Stimulated activated CD4-positive, alpha-beta T cell treated with anti-CD3 and anti-CD28 coated beads, Interleukin-1b, Interleukin-23, amount 100 ng/mL, for 24 hours (primary cell): ENCODE data around the gene ATXN1.
A peak's percentile ranks its signal among the peaks of the same experiment; 100 is the strongest.
"Not testable (repeated sequence)": the region's sequence is repeated elsewhere in the genome, so short reads cannot be mapped to it uniquely, and the experiment has no call there.

Experiments
- DNase-seq, 4 experiments: peaks; one replicate each; pipeline ENCODE4 v3.0.0-alpha.2; 2020; ENCODE audit warnings: low read depth in 4 of 4, low spot score in 1 of 4

Gene ATXN1

DNA sequence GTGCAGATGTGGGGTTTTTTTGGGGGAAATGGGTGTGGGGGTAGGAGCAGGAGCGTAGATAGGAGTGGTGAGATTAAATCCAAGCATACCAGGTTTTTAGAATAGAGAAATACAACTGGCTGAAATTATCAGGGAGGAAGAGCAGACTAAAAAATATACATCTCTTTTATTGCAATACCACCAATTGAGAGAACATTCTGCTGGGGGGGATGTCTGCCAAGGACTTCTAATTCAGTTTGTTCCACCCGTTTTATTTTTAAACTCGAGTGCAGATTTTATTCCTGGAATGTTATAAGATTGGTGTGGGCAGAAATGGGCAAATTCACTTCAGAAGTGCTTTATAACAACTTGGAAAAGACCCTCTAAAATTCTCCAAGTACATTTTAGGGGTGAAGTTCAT lies 330.2 kb downstream of the ATXN1 start:
- DNase-seq: no peak

DNA sequence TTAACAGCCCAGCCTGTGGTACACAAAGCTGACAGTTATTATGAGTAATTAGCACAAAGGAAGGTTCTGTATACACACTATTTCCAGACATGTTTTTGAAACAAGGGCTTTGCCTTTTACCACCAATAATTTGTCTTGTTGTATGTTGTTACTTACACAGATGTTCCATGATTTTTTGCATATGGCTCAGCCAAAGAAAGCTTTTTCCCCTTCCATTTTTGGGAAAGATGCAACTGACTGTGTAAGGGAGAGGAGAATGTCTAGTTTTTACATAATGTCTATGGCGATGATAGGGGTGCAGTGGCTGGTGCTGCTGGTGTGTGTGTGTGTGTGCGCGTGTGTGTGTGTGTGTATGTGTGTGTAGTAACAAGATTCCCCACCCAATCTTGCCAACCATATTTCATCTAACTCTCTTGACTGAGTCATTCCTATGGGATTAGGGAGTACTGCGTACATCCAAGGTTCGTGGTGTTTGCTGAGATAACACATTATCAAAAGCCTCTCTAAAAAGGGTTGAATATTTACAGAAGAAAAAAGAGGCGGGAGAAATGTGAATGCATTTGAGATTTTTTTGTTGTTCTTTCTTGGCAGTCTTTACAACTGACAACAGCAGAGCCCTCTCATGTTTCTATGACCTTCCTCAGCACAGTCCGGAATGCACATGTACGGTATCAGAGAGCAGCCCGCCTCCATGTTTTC lies 330.7 kb downstream of the ATXN1 start:
- DNase-seq: no peak

DNA sequence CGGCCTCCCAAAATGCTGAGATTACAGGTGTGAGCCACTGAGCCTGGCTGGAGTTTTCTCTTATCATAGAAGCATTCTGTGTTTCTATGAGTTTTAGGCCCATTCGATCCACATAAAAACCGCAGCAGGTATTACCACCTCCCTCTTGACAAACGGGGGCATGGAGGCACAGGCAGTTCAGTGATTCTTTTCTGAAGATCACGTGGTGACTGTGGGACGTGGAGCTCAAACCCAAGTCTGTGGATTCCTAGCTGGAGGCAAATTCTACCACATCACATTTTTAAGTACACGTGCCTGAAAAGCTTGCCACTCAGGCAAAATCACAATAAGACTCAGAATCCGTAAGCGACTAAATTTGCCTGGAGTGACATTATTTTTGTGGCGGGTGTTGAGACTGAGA lies 331.6 kb downstream of the ATXN1 start:
- no peak for DNase-seq

DNA sequence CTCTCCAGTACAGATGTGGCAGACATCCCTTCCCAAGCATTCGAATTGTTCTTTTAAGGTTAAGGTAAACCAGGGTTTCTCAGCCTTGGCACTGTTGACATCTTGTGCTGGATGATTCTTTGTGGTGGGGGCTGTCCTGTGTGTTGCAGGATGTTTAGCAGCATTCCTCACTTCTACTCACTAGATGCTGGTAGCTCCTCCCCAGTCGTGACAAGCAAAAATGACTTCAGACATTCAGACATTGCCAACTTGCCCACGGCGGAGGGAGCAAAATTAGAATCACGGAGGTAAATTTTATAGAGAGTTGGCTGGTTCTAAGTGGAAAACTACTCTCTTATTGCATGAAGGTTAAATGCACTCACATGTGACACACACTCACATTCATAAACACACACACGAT lies 334.1 kb downstream of the ATXN1 start:
- no peak for DNase-seq

DNA sequence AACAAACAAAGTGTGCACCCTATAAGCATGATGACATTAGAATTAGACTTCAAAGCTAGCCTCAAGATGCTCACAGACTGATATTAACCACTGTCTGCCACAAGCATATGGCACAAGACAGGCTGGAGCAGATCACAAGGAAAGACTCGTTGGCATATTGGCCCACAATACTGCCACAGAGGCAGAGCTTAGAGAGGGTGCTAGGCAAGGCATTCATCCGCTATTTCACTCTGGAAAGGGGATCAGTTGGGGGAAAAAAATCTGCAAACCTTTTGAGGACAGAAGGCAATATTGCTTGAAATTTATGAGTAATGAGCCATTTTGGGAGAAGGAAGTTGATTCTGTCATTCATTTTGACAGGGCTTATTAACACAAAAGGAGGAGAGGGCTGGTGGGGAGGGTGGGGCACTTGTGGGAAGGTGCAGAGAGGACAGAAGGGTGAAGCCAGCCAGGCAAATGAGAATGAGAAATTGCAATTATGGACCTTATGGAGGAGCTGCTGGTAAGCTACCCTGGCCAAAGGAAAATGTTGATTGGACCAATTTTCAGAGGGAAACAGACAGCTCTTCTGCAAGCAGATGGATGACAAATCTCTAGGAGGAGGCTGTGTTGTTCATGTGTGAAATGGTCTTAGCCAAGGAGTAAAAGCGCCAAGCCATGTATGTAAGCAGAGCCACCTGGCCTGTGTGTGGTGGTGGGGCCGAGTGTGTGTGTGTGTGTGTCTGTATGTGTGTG lies 335.2 kb downstream of the ATXN1 start:
- DNase-seq: no peak

DNA sequence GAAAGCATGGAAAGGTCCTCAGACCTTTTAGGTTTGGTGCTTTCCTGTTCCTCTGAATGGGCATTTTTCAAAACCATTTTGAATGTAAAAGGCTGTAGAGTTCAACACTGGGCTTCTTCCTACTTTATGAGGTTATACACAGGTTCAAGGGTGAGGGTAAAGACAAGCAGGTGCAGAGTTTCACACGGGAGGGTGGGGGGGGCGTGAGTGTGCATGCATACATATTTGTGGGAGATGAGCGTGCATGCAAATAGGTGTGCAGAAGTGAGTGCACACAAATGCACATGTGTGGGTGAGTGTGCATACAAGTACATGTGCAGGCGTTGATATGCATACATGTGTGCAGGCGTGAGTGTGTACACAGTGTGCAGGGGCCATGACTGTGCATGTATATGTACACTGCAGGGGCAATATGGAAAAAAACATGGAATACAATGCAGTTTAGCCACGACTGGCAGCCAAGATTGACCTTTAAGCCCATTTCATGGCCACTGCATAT lies 339.7 kb downstream of the ATXN1 start:
- DNase-seq: no peak

DNA sequence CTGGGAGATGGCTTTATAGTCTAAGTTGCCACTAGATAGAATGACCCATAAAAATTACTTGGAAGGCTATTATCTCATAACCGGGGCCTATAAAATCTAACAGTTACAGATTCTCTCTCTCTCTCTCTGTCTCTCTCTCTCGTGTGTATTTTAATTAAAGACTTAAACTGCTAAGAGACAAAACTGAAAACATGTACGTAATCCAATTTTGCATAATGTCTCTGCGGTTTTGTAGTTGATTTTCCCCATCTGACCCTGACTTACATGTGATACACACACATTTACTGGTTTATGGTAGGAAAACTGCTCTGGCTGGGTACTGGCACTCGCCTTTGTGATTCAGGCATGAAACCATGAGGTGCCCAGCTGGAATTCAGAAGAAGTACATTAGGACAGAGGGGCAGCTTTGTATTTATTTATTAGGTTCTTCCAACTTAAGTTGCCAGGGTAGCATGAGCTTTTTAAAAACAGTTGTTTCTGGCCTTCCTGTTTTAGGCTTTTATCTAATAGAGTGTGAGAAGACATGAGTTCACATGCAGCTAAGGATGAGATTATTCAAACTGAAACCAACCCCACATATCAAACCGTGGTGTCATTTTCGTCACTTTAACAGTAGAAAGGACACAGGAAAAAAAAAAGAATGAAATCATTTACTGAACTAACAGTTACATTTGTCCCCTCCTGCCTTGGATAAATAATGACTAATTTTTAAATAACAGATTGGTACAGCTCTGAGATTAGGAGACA lies 340.4 kb downstream of the ATXN1 start:
- peak in 1 of 4 experiments; percentile 29 for DNase-seq

DNA sequence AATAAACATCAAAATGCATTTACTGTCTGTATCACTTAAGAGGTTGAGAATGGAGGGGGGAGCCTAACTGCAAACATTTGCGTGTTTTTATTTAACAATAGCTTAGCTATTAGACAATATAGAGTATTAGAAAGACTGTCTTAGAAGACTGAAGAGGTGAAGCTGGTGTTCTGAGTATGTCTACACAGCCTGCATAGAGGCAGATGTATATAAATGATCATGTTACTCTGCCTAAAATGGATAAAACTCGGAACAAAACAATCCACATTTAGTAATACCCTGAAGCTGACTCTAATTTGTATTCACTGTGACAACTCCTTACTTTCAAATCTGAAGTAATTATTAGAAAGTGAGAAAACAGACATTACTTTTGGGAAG lies 340.9 kb downstream of the ATXN1 start:
- DNase-seq: no peak

DNA sequence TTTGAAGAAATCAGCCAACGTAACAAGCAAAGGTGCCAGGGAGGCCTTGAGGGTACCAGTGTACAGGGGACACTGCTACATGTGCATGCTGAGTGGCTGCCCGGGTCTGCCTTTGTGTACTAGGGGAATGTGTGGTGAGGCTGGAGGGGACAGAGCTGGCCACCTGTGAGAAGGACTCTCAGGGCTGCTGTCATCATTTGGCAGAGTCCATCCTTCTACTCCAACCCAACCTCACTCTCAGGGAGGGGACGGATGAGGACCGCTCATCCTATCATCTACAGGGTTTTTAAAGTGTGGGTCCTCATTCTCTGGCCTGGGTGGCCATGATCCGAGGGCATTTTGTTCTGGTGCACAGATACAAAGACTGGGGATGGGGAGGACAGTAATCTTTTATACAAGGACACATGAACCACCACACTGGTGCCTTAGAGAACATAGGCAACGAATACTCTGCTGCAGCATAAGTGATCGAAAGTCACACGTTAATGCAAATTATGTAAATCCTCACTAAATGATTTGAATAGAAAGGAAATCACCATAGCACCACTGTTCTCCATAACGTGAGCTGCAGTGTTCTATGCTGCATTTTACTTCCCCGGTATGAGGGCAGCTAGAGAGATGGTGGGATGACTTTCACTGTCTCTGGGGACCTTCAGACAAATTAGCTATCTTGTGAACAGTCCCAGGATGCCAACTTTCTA lies 341.5 kb downstream of the ATXN1 start:
- no peak for DNase-seq

DNA sequence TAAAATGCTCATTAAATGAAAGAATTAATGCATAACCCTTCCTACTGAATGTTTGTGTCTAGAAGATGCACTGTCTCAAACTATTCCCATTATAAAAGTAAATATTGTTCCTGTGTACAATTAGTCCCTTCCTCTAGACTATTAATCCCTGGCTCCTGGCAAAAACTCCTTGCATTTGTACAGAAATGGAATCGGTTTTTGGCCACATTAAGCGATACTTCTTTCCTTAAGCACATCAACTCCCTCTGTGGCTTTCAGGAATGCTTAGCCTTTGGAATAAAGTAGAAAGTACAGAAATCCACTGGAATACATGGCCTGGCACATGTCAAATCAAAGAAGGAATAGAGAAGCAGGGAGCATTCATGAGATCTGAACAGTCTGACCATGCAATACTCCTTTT lies 343.1 kb downstream of the ATXN1 start:
- DNase-seq: no peak

DNA sequence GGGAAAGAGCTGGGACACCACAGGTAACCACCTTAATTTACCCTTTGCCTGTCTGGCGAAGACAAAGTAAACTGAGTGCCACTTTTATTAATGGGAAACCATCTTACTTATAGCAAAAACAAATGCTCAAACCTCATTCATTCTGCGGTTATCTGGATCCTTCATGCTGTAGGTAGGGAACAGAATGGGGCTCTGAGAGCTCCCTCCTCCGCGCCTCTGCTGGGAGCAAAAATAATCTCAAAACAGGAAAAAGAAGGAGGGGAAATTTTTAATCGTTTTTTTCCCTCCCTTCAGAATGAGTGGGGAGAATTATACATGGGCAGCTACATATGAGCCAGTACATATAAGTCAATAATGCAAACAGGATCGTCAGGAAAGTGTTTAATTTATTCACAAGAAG lies 345.6 kb downstream of the ATXN1 start:
- no peak for DNase-seq

DNA sequence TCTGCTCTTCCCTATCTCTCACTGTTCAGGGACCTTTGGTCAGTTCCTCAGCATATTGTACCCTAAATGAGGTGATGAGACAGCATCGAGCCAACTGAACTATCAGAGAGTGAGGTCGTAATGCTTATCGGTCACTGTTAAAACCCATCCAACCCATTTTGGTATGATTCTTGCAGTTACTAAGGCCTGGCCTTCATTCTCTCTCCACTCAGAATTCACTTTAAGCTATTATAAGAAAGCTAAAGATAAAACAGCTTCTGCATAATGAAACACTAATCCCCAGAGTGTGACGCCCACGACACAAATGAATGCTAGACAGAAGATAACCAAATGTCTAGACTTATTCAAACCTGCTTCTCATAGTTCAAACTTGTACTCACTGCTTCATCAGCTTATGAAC lies 347.1 kb downstream of the ATXN1 start:
- no peak for DNase-seq

DNA sequence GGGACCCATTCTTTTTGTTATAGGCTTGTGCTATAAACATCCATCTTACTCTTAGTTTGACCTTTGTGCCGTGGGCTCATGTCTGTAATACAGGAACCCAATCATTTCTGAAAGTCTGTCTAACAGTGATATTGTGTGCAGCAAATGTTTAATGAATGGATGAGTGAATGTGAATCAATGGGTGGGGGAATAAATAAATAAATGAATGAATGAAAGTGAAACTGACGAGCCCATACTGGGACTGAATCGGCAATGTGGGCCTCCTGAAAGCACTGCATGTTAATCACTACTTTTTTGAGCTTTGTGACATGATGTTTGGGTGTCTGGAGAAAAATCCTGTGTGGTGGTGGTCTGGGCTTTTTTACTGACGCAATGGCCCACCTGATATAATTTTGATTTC lies 347.9 kb downstream of the ATXN1 start:
- DNase-seq: no peak

DNA sequence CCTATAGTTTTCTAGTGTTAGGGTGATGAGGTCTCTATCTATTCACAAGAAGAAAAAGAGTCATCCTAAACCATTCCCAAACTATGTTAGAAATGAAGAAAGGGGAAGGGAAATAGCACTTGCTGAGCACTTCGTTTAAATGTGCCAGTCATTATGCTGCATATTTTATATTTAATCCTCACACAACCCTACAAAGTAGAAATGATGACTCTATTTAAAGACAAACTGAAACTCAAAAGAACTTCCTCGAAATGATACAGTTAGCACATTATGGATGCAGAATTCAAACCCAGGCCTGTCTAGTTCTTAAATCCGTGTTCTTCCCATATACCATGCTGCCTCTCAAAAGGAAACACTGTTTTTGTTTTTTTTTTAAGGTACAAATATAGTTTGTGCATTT lies 348.3 kb downstream of the ATXN1 start:
- no peak for DNase-seq

DNA sequence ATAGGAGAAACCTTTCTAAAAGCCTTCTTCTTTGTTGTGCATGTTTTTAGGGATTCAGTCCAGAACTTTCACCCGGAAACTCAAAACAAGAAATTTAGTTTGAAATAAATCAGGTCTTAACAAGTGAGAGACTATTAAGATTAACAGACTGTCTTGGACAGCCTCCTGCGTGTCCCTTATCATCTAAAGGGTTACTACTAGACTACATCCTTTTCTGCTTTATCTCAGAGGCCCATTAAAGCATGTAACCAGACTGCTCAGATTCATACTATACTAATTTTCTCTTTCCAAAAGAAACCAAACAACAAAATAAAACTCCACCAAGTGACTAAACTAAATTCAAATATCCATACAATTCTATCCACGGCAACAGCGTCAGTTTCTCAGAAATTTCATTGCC lies 349.1 kb downstream of the ATXN1 start:
- DNase-seq: no peak

DNA sequence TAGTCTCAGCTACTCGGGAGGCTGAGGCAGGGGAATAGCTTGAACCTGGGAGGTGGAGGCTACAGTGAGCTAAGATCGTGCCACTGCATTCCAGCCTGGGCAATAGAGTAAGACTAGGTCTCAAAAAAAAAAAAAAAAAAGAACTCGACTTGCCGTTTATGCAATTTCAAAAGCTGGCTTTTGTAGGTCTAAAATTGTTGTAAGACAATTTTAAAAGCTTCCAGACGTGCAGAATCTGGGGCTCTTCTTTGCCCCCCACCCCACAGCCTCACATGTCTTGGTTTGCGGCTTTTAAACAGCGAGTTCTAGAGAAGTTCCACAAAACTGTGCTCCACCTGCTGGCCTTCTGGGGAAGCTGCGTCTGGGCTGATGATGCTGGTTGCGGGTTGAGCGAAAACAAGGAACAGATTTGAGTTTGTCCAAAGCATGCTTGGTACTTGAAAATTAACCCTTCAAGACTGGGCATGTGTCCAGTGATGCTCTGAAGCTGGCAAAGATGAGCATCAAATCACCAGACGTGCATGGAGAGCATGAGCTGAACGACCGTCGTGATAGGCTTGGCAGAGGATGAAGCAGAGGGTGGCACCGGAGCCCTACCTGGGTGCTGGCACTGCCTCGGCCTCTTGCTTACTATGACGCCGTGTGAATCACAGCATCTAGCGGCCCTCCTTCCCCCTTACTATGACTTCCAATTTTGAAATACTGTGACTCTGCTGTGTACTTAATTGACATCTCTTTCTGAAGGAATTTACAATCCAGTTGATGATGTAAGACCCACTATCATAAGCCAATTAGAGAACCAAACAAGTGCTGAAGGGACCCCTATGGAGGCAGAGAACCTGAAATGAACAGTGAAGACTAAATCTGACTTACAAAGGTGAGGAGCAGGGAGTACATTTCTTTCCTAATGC lies 351.5 kb downstream of the ATXN1 start:
- DNase-seq: peak in 3 of 4 experiments; percentile 31 to 41 (median 32)

DNA sequence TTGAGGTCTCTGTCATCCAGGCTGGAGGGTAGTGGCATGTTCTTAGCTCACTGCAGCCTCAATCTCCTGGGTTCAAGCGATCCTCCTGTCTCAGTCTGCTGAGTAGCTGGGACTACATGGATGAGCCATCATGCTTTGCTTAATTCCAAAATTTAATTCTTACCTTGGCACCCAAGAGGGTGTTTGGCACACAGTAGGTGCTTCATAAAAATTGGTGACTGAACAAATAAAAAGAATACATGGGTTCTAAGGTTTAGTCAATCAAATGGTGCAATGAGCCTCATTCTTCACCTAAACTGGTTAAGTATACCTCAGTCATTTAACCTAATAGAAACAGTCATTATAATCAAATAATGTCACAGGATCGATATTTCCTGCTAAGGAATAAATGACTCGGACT lies 352.5 kb downstream of the ATXN1 start:
- no peak for DNase-seq

DNA sequence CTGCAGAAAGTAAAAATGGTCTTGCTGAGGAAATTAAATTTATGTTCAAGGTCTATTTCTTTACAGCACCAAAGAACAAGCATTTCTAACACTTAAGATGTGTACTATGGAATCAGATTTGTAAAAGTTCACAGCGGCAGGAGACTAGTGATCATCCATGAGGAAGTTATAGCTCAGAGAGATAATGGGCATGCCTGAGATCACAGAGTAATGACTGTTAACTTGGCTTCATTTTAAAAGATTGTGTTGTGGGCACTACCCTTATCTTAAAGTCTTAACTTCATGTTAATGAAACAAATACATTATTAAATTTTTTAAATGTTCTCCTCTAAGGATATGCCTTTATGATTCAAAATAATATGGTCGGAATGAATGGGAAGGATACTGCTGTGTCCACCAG lies 354.3 kb downstream of the ATXN1 start:
- no peak for DNase-seq

DNA sequence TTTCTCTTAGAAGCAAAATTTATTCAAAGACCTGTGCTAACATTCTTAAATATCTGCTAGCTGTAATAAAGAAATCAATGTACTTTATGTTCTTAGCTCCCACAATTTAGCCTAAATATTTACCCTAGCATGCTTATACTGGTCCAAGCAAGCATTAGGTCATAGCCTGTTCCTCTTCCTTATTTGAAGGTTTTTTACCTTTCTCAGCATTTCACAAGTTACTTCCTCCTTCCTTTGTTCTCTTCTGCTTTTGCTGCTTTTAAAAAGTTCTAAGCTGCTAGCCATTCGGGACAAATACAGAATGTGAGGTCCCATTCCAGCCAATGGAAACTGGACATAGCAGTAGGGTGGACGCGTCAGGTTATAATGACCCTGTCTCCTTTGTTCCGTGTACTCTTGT lies 354.7 kb downstream of the ATXN1 start:
- not testable (repeated sequence) for DNase-seq

DNA sequence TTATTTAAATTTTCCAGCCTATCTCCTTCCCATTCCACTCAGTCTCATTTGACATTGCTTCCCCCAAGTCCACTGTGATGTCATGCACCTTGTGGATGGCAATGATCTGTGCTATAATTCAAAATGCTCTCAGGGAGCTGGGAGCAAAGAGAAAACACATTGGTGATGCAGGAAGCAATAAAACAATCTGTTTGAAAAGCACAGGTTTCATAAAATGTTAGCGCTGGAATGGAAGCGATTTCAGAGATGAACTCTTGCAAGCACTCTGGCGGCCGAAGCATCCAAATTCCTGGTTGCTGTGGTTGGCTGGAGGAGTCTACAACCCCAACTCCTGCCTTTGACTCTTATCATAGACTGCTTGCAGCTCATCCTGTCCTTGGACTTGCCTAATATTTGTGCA lies 355.9 kb downstream of the ATXN1 start:
- DNase-seq: no peak
